ENCODE measurements around the gene KCTD13. TPM values are rescaled to one million over a fixed set of nuclear protein-coding genes. Genes with fewer than 3 reads are reported as not detected.

KCTD13 gene
- total RNA-seq, 1 experiment from 2014 or later = 10.2 TPM

GRCh38 chr16:29908719-29909220 is 17.3 kb downstream of the KCTD13 start:
- H3K27ac ChIP-seq = no peak overlapping the region
- no peaks in the 10 kb centered on the region for H3K4me1 ChIP-seq (replicated peaks)
- no peaks in the 10 kb centered on the region for H3K9me3 ChIP-seq (replicated peaks)
- H3K4me3 ChIP-seq = no peak overlapping the region
- no peak for DNase-seq (ENCODE audit: low read depth in 1 of 2, low spot score in 2 of 2)
- peaks cover 14% of the 10 kb centered on the region for H3K36me3 ChIP-seq
- H3K27me3 ChIP-seq (replicated peaks) = no peaks in the 10 kb centered on the region

- Histone ChIP-seq H3K27ac (no peak overlapping the region), H3K36me3 (peaks cover 10% of the 10 kb centered on the region), H3K4me1 (replicated peaks) (no peaks in the 10 kb centered on the region), H3K27me3 (replicated peaks) (no peaks in the 10 kb centered on the region), H3K4me3 (no peak overlapping the region), H3K9me3 (replicated peaks) (no peaks in the 10 kb centered on the region)
- no peak for DNase-seq (ENCODE audit: low read depth in 1 of 2, low spot score in 2 of 2)
Observed at GRCh38 chr16:29907973-29908372, 18.1 kb downstream of the KCTD13 start.

- H3K27me3 ChIP-seq (replicated peaks) = no peaks in the 10 kb centered on the region
- H3K4me3 ChIP-seq = no peak overlapping the region
- no peak for DNase-seq (ENCODE audit: low read depth in 1 of 2, low spot score in 2 of 2)
- peaks cover 10% of the 10 kb centered on the region for H3K36me3 ChIP-seq
- H3K9me3 ChIP-seq (replicated peaks) = no peaks in the 10 kb centered on the region
- H3K4me1 ChIP-seq (replicated peaks) = peaks cover under 1% of the 10 kb centered on the region; the same call in 1 of the 2 replicates
- no peak overlapping the region for H3K27ac ChIP-seq
Observed at GRCh38 chr16:29906520-29907244, 19.3 kb downstream of the KCTD13 start.

GRCh38 chr16:29905668-29906067 is 20.4 kb downstream of the KCTD13 start:
- H3K27ac ChIP-seq = no peak overlapping the region
- no peaks in the 10 kb centered on the region for H3K9me3 ChIP-seq (replicated peaks)
- no peak for DNase-seq (ENCODE audit: low read depth in 1 of 2, low spot score in 2 of 2)
- H3K4me3 ChIP-seq = no peak overlapping the region
- H3K4me1 ChIP-seq (replicated peaks) = peaks cover 11% of the 10 kb centered on the region
- H3K36me3 ChIP-seq = peaks cover 6% of the 10 kb centered on the region
- H3K27me3 ChIP-seq (replicated peaks) = no peaks in the 10 kb centered on the region

GRCh38 chr16:29904947-29905346 is 21.1 kb downstream of the KCTD13 start:
- no peak for DNase-seq (ENCODE audit: low read depth in 1 of 2, low spot score in 2 of 2)
- no peaks in the 10 kb centered on the region for H3K9me3 ChIP-seq (replicated peaks)
- no peaks in the 10 kb centered on the region for H3K27me3 ChIP-seq (replicated peaks)
- H3K27ac ChIP-seq = no peak overlapping the region
- peaks cover 14% of the 10 kb centered on the region for H3K4me1 ChIP-seq (replicated peaks)
- peaks cover 6% of the 10 kb centered on the region for H3K36me3 ChIP-seq
- no peak overlapping the region for H3K4me3 ChIP-seq

GRCh38 chr16:29903590-29903989 is 22.4 kb downstream of the KCTD13 start:
- DNase-seq (ENCODE audit: low read depth in 1 of 2, low spot score in 2 of 2) = no peak
- Histone ChIP-seq H3K9me3 (replicated peaks) (no peaks in the 10 kb centered on the region), H3K4me1 (replicated peaks) (peaks cover 23% of the 10 kb centered on the region), H3K4me3 (no peak overlapping the region), H3K36me3 (peaks cover 6% of the 10 kb centered on the region), H3K27ac (no peak overlapping the region), H3K27me3 (replicated peaks) (no peaks in the 10 kb centered on the region)

- Histone ChIP-seq H3K27ac (no peak overlapping the region), H3K9me3 (replicated peaks) (no peaks in the 10 kb centered on the region), H3K27me3 (replicated peaks) (no peaks in the 10 kb centered on the region)
Observed at GRCh38 chr16:29901607-29901945, 24.4 kb downstream of the KCTD13 start.

GRCh38 chr16:29900888-29901606 is 25.0 kb downstream of the KCTD13 start:
- Histone ChIP-seq H3K36me3 (peaks cover 2% of the 10 kb centered on the region; the same call in 1 of the 2 replicates), H3K9me3 (replicated peaks) (no peaks in the 10 kb centered on the region), H3K27ac (peak overlapping the region; percentile 36), H3K4me1 (replicated peaks) (peaks cover 24% of the 10 kb centered on the region), H3K4me3 (peak overlapping the region; percentile 47), H3K27me3 (replicated peaks) (no peaks in the 10 kb centered on the region)
- no peak for DNase-seq (ENCODE audit: low read depth in 1 of 2, low spot score in 2 of 2)

More at GRCh38 chr16:29901607-29901945, 24.4 kb downstream of the KCTD13 start:
- DNase-seq (ENCODE audit: low read depth in 1 of 2, low spot score in 2 of 2) = no peak
- peak overlapping the region; percentile 47 for H3K4me3 ChIP-seq
- H3K4me1 ChIP-seq (replicated peaks) = peaks cover 24% of the 10 kb centered on the region
- H3K36me3 ChIP-seq = peaks cover 5% of the 10 kb centered on the region

- DNase-seq (ENCODE audit: low read depth in 1 of 2, low spot score in 2 of 2) = peak; percentile 84 to 87
- H3K4me3 ChIP-seq = peak within 1 kb of the TSS; percentile 47
- H3K27me3 ChIP-seq (replicated peaks) = no peaks in the 10 kb centered on the region
- peaks cover 2% of the 10 kb centered on the region; the same call in 1 of the 2 replicates for H3K36me3 ChIP-seq
- no peaks in the 10 kb centered on the region for H3K9me3 ChIP-seq (replicated peaks)
- peak within 1 kb of the TSS; percentile 36 for H3K27ac ChIP-seq
- peaks cover 24% of the 10 kb centered on the region for H3K4me1 ChIP-seq (replicated peaks)
Observed at GRCh38 chr16:29900102-29900887, 25.7 kb downstream of the KCTD13 start, which contains the start of gene ASPHD1. Gene ASPHD1 (plus strand): TSS chr16:29900488. CDS start chr16:29900972, 484 bp downstream.

- Histone ChIP-seq H3K27me3 (replicated peaks) (no peaks in the 10 kb centered on the region), H3K27ac (peak within 1 kb of the TSS; percentile 36), H3K4me1 (replicated peaks) (peaks cover 24% of the 10 kb centered on the region), H3K36me3 (no peaks in the 10 kb centered on the region), H3K9me3 (replicated peaks) (no peaks in the 10 kb centered on the region), H3K4me3 (peak within 1 kb of the TSS; percentile 47)
- DNase-seq (ENCODE audit: low read depth in 1 of 2, low spot score in 2 of 2) = peak; percentile 87 to 93
Observed at GRCh38 chr16:29899516-29900101, 26.4 kb downstream of the KCTD13 start, which contains the start of gene SEZ6L2. Gene SEZ6L2 (minus strand): TSS chr16:29899550. CDS start chr16:29899019, 531 bp downstream.

GRCh38 chr16:29898804-29899515 is 27.1 kb downstream of the KCTD13 start:
- peak overlapping the region; percentile 47 for H3K4me3 ChIP-seq
- DNase-seq (ENCODE audit: low read depth in 1 of 2, low spot score in 2 of 2) = peak; percentile 19 to 68
- no peak overlapping the region; the same call in 1 of the 2 replicates for H3K27ac ChIP-seq
- no peaks in the 10 kb centered on the region for H3K9me3 ChIP-seq (replicated peaks)
- H3K4me1 ChIP-seq (replicated peaks) = peaks cover 24% of the 10 kb centered on the region
- no peaks in the 10 kb centered on the region for H3K36me3 ChIP-seq
- H3K27me3 ChIP-seq (replicated peaks) = no peaks in the 10 kb centered on the region

GRCh38 chr16:29898135-29898803 is 27.8 kb downstream of the KCTD13 start:
- Histone ChIP-seq H3K36me3 (no peaks in the 10 kb centered on the region), H3K4me3 (peak overlapping the region; percentile 47), H3K4me1 (replicated peaks) (peaks cover 24% of the 10 kb centered on the region), H3K27ac (no peak overlapping the region), H3K27me3 (replicated peaks) (no peaks in the 10 kb centered on the region), H3K9me3 (replicated peaks) (no peaks in the 10 kb centered on the region)
- DNase-seq (ENCODE audit: low read depth in 1 of 2, low spot score in 2 of 2) = no peak
